Right atrium auricular region (tissue), 2 donors: ENCODE measurements around the gene IFT74. TPM values are rescaled to one million over a fixed set of nuclear protein-coding genes. Genes with fewer than 3 reads are reported as not detected.

Experiments
- DNase-seq: peaks from one replicate; pipeline ENCODE4 v3.0.0-alpha.2; 2019; ENCODE audit warnings: low spot score
- H3K27ac ChIP-seq, 2 donors: fragments of 200-600 bp; sonication (generic); 1 replicate in 1 of 2; 2 replicates in 1 of 2; pipeline ENCODE4 v1.5.1; 2016 to 2019
- H3K27me3 ChIP-seq, 2 donors: fragments of 200-600 bp; sonication (generic); one replicate each; pipeline versions ENCODE4 v1.5.1 to v1.6.0; 2017 to 2019
- H3K36me3 ChIP-seq: fragments of 200-600 bp; sonication (generic); one replicate; pipeline ENCODE4 v1.5.1; 2016
- H3K4me1 ChIP-seq, 2 donors: fragments of 200-600 bp; sonication (generic); one replicate each; pipeline versions ENCODE4 v1.5.1 to v1.6.0; 2017 to 2019
- H3K4me3 ChIP-seq, 2 donors: fragments of 200-600 bp; sonication (generic); 1 replicate in 1 of 2; 2 replicates in 1 of 2; pipeline ENCODE4 v1.5.1; 2017 to 2019; ENCODE audit warnings: mild to moderate bottlenecking in 1 of 2, moderate library complexity in 1 of 2
- H3K9me3 ChIP-seq, 2 donors: fragments of 200-600 bp; sonication (generic); one replicate each; pipeline ENCODE4 v1.5.1; 2019
- total RNA-seq, 2 donors: library from RNA; depleted of rRNA; stranded (reverse); fragments of >200 nt; gene quantifications; one replicate each; pipeline ENCODE4 v1.1.0, GENCODE V29; 2016
- TF ChIP-seq, protein P1 (sequence below), 2 donors: fragments of 200-600 bp; sonication (generic); IDR thresholded peaks; one replicate each; pipeline ENCODE4 v1.5.1; 2019; ENCODE audit warnings: antibody characterized with exemption in 2 of 2

Gene IFT74
- total RNA-seq, 2 donors from 2014 or later = 9.0 to 10.6 TPM

DNA sequence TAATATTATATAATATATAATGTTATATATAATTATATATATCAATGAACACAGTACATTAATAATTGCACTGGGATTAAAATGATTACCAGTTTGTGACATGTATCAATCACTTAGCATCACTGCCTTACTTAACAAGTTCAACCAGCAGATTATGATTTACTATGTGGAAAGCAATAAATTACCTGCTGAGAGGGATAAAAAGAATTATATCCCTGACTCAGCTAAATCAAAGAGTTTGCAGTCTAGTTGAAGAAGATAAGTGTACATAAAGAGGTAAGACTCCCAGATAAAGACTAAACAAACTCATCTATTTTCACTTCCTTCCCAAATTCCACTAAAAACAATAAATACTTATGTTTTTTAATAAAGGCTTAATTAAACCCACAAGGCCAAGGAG is 20.4 kb upstream of the IFT74 start:
- no peak overlapping the region for H3K4me3 ChIP-seq
- H3K27me3 ChIP-seq = no peaks in the 10 kb centered on the region
- TF ChIP-seq, protein P1, sequence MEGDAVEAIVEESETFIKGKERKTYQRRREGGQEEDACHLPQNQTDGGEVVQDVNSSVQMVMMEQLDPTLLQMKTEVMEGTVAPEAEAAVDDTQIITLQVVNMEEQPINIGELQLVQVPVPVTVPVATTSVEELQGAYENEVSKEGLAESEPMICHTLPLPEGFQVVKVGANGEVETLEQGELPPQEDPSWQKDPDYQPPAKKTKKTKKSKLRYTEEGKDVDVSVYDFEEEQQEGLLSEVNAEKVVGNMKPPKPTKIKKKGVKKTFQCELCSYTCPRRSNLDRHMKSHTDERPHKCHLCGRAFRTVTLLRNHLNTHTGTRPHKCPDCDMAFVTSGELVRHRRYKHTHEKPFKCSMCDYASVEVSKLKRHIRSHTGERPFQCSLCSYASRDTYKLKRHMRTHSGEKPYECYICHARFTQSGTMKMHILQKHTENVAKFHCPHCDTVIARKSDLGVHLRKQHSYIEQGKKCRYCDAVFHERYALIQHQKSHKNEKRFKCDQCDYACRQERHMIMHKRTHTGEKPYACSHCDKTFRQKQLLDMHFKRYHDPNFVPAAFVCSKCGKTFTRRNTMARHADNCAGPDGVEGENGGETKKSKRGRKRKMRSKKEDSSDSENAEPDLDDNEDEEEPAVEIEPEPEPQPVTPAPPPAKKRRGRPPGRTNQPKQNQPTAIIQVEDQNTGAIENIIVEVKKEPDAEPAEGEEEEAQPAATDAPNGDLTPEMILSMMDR (IDR thresholded peaks at IDR 0.05) = no peak
- peaks cover 0 to 7% of the 10 kb centered on the region in 2 donors for H3K4me1 ChIP-seq
- peaks cover 0 to 10% of the 10 kb centered on the region in 2 donors for H3K9me3 ChIP-seq
- peaks cover 4% of the 10 kb centered on the region for H3K36me3 ChIP-seq
- no peak overlapping the region for H3K27ac ChIP-seq
- no peak for DNase-seq

DNA sequence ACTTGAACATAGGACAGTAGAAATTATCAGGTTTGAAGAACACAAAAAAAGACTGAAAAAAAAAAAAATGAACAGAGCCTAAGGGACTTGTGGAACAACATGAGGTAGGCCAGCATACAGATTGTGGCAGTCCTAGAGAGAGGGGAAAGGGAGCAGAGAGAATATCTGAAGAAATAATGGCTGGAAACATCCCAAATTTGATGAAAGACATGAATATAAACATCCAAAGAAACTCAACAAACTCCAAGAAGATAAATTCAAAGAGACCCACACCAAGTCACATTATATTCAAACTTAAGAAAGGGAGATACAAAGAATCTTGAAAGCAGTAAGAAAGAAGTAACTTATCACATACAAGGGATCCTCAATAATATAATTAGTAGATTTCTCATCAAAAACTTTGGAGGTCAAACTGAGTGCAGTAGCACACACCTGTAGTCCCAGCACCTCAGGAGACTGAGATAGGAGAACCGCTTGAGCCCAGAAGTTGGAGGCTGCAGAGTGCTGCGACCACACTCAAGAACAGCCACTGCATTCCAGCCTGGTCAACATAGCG is 18.3 kb upstream of the IFT74 start:
- DNase-seq = no peak
- peaks cover 0 to 7% of the 10 kb centered on the region in 2 donors for H3K4me1 ChIP-seq

DNA sequence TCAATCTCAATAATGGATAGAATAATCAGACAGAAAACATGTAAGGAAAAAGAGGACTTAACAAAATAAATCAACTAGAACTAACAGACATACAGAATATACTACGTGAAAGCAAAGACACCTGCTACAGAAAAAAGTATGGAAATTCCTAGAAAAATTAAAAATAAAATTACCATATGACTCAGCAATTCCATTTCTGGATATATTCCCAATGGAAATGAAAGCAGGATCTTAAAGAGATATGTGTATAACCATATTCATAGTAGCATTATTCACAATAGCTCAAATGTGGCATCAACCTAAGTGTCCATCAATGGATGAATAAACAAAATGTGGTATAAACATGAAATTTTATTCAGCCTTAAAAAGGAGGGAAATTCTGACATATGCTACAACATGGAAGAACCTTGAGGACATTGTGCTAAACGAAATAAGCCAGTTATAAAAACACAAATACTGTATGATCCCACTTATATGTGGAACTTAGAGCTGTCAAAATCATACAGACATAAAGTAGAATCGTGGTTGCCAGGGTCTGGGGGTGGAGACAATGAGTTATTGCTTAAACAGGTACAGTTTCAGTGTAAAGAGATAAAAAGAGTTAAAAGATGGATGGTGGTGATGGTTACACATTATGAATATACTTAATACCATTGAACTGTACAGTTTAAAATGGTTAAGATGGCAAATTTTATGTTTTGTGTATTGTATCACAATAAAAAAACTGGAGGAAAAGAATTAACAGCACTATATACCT is 16.1 kb upstream of the IFT74 start:
- Histone ChIP-seq H3K4me1 (peaks cover 0 to 16% of the 10 kb centered on the region in 2 donors), H3K9me3 (peaks cover 0 to 10% of the 10 kb centered on the region in 2 donors), H3K4me3 (no peak overlapping the region), H3K27me3 (no peaks in the 10 kb centered on the region), H3K27ac (no peak overlapping the region), H3K36me3 (no peaks in the 10 kb centered on the region)
- DNase-seq = no peak
- TF ChIP-seq, protein P1 (IDR thresholded peaks at IDR 0.05) = no peak

More for the DNA sequence above, 18.3 kb upstream of the IFT74 start:
- peaks cover 4% of the 10 kb centered on the region for H3K36me3 ChIP-seq
- H3K9me3 ChIP-seq = peaks cover 0 to 10% of the 10 kb centered on the region in 2 donors
- TF ChIP-seq, protein P1 (IDR thresholded peaks at IDR 0.05) = no peak
- no peaks in the 10 kb centered on the region for H3K27me3 ChIP-seq
- H3K27ac ChIP-seq = no peak overlapping the region
- no peak overlapping the region for H3K4me3 ChIP-seq

DNA sequence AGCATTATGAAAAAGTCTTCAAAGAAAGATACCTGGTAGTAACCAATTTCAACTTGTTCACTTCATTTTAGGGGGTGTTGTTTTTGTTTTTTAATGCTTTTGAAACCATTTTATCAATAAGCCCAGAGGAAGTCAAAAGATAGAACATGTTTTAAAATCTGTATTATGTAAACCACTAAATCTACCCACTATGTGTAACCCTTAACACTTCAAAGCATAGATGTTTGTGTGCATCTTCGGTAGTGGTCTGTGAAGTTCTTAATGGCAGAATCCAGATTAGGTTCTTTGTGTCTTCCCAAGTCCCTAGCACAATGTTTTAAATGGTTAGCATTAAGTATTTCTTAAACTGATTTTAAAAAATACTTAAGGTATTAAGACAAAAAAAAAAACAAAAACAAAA is 15.4 kb upstream of the IFT74 start:
- Histone ChIP-seq H3K9me3 (peaks cover 0 to 10% of the 10 kb centered on the region in 2 donors), H3K36me3 (no peaks in the 10 kb centered on the region), H3K4me3 (no peak overlapping the region), H3K27me3 (no peaks in the 10 kb centered on the region), H3K27ac (no peak overlapping the region), H3K4me1 (peaks cover 0 to 22% of the 10 kb centered on the region in 2 donors)
- no peak for DNase-seq
- TF ChIP-seq, protein P1 (IDR thresholded peaks at IDR 0.05) = no peak

DNA sequence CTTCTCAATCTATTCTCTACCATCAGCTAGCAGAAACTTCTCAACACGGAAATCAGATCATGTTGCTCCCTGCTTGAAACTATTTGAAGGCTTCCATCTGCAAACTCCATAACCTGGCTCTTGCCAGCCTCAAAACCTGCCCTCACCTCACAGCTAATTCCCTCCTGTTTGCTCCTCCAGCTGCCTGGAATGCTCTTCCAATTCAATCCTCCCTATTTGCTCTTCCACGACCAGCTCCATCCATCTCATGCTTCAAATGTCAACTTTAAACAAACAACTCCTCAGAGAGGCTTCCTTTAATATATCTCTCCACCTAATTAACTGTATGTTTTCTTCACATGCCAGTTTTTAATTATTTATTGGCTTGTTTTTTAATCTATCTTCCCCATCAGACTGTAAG is 10.6 kb upstream of the IFT74 start:
- no peaks in the 10 kb centered on the region for H3K9me3 ChIP-seq
- no peak for DNase-seq
- TF ChIP-seq, protein P1 (IDR thresholded peaks at IDR 0.05) = no peak
- H3K27ac ChIP-seq = no peak overlapping the region
- H3K4me1 ChIP-seq = peaks cover 0 to 27% of the 10 kb centered on the region in 2 donors
- no peaks in the 10 kb centered on the region for H3K27me3 ChIP-seq
- H3K4me3 ChIP-seq = peak overlapping the region in 1 of 2 donors; percentile 98
- H3K36me3 ChIP-seq = no peaks in the 10 kb centered on the region
